IMR-90 (cell line): ENCODE results near the gene ITFG1. TPM values are rescaled to one million over a fixed set of nuclear protein-coding genes. Genes with fewer than 3 reads are reported as not detected.

Experiments
- ATAC-seq: fragments of 200-7000 bp; cut with Tn5 transposase; 2 replicates; pipeline ENCODE4 v1.9.1; 2020; ENCODE audit warnings: low read depth, mild to moderate bottlenecking, moderate library complexity
- BruUV-seq: library from RNA; stranded (reverse); fragments of 400-500 nt; replicated peaks from 2 replicates; lab custom pipeline; 2021; lab: Mats Ljungman, UMichigan
- CTCF ChIA-PET: fragments of 300-600 bp; formaldehyde crosslinking; extraction: SDS; loops from one replicate; lab custom pipeline; 2021; ENCODE audit warnings: antibody characterized with exemption; lab: Yijun Ruan, JAX
- POLR2A ChIA-PET: fragments of 300-600 bp; sonication (Branson Sonifier 250); formaldehyde crosslinking; loops from one replicate; lab custom pipeline; 2022; ENCODE audit warnings: antibody characterized with exemption; ENCODE audit not compliant: unreplicated experiment; lab: Charles Lee
- DNase-seq: peaks from one replicate; pipeline ENCODE4 v3.0.0; 2013
- H2AFZ ChIP-seq: replicated peaks from 2 replicates; pipeline ENCODE3; 2013; ENCODE audit warnings: low read length, mild to moderate bottlenecking; ENCODE audit not compliant: poor library complexity
- H2AK5ac ChIP-seq: 2 replicates; pipeline ENCODE4 v1.6.1; 2013; ENCODE audit warnings: low read depth, low read length, inconsistent platforms
- H2AK9ac ChIP-seq: replicated peaks from 2 replicates; pipeline ENCODE3; 2013; ENCODE audit warnings: mild to moderate bottlenecking, low read depth, low read length, moderate library complexity; ENCODE audit not compliant: poor library complexity
- H2BK120ac ChIP-seq: 2 replicates; pipeline ENCODE4 v1.6.1; 2013; ENCODE audit warnings: low read depth, low read length, inconsistent platforms
- H2BK15ac ChIP-seq: 3 replicates; pipeline ENCODE4 v1.6.1; 2013; ENCODE audit warnings: low read depth, low read length, inconsistent platforms
- H2BK20ac ChIP-seq: 2 replicates; pipeline ENCODE4 v1.6.1; 2013; ENCODE audit warnings: low read depth, mild to moderate bottlenecking, inconsistent platforms, low read length, moderate library complexity
- H2BK5ac ChIP-seq: 2 replicates; pipeline ENCODE4 v1.6.1; 2013; ENCODE audit warnings: mild to moderate bottlenecking, low read depth, low read length, inconsistent platforms; ENCODE audit not compliant: poor library complexity, severe bottlenecking
- H3K14ac ChIP-seq: replicated peaks from 2 replicates; pipeline ENCODE4 v1.6.1; 2013; ENCODE audit warnings: low read depth, low read length, inconsistent platforms
- H3K18ac ChIP-seq: 2 replicates; pipeline ENCODE4 v1.6.1; 2013; ENCODE audit warnings: low read depth, low read length, control low read depth
- H3K23ac ChIP-seq: 2 replicates; pipeline ENCODE4 v1.6.1; 2013; ENCODE audit warnings: low read depth, low read length, inconsistent platforms
- H3K27ac ChIP-seq: 2 replicates; pipeline ENCODE4 v1.5.1; 2013; ENCODE audit warnings: mild to moderate bottlenecking, control low read depth, low read length; ENCODE audit not compliant: insufficient read depth
- H3K27me3 ChIP-seq: 2 replicates; pipeline ENCODE4 v1.6.1; 2013; ENCODE audit warnings: low read length; ENCODE audit not compliant: control insufficient read depth, insufficient read depth
- H3K36me3 ChIP-seq: 2 replicates; pipeline ENCODE4 v1.6.1; 2013; ENCODE audit warnings: low read length, mixed read lengths; ENCODE audit not compliant: control insufficient read depth, insufficient read depth
- H3K4ac ChIP-seq: 2 replicates; pipeline ENCODE4 v1.6.1; 2013; ENCODE audit warnings: low read depth, low read length, inconsistent platforms
- H3K4me1 ChIP-seq: 2 replicates; pipeline ENCODE4 v1.6.1; 2013; ENCODE audit warnings: low read length, mixed read lengths; ENCODE audit not compliant: control insufficient read depth, insufficient read depth
- H3K4me2 ChIP-seq: 2 replicates; pipeline ENCODE4 v1.6.1; 2013; ENCODE audit warnings: low read depth, mild to moderate bottlenecking, control low read depth, low read length, moderate library complexity
- H3K4me3 ChIP-seq: 2 replicates; pipeline ENCODE4 v1.5.1; 2013; ENCODE audit warnings: low read depth, mild to moderate bottlenecking, control low read depth, low read length, moderate library complexity; ENCODE audit not compliant: insufficient read depth
- H3K56ac ChIP-seq: 2 replicates; pipeline ENCODE4 v1.6.1; 2013; ENCODE audit warnings: low read length, inconsistent platforms; ENCODE audit not compliant: insufficient read depth; ENCODE audit errors: extremely low read depth
- H3K79me1 ChIP-seq, 2 experiments: 2 replicates each; pipeline ENCODE4 v1.6.1; 2013; ENCODE audit warnings: low read length in 2 of 2, inconsistent platforms in 1 of 2, low read depth in 1 of 2
- H3K9ac ChIP-seq: 2 replicates; pipeline ENCODE4 v1.6.1; 2013; ENCODE audit warnings: low read depth, low read length, control low read depth
- H3K9me1 ChIP-seq: 2 replicates; pipeline ENCODE4 v1.6.1; 2013; ENCODE audit warnings: low read length, inconsistent platforms; ENCODE audit not compliant: insufficient read depth
- H3K9me3 ChIP-seq: 2 replicates; pipeline ENCODE4 v1.6.1; 2013; ENCODE audit warnings: low read length; ENCODE audit not compliant: control insufficient read depth, insufficient read depth
- H4K20me1 ChIP-seq: 2 replicates; pipeline ENCODE4 v1.6.1; 2013; ENCODE audit warnings: low read length, inconsistent platforms; ENCODE audit not compliant: insufficient read depth
- H4K5ac ChIP-seq: 2 replicates; pipeline ENCODE4 v1.6.1; 2013; ENCODE audit warnings: mild to moderate bottlenecking, low read depth, low read length, control low read depth
- H4K8ac ChIP-seq, 2 experiments: 2 replicates each; pipeline ENCODE4 v1.6.1; 2013; ENCODE audit warnings: low read depth in 2 of 2, low read length in 2 of 2, control low read depth in 1 of 2, inconsistent platforms in 1 of 2
- H4K91ac ChIP-seq: 2 replicates; pipeline ENCODE4 v1.6.1; 2013; ENCODE audit warnings: low read depth, low read length, inconsistent platforms; ENCODE audit not compliant: insufficient read depth
- CEBPB ChIP-seq: IDR thresholded peaks from 2 replicates; pipeline ENCODE4 v1.6.1; 2012; ENCODE audit warnings: low read depth, low read length, improper control_type of control experiment
- CTCF ChIP-seq: conservative IDR thresholded peaks from 2 replicates; pipeline ENCODE4 v1.5.1; 2012; ENCODE audit warnings: mild to moderate bottlenecking, low read depth, low read length, improper control_type of control experiment
- ELK1 ChIP-seq: fragments of 150-350 bp; IDR thresholded peaks from 2 replicates; pipeline ENCODE4 v1.6.1; 2016; ENCODE audit warnings: low read depth, mild to moderate bottlenecking, low read length, moderate library complexity, borderline replicate concordance
- FOS ChIP-seq: fragments of 150-350 bp; IDR thresholded peaks from 2 replicates; pipeline ENCODE4 v1.6.1; 2016; ENCODE audit warnings: low read depth, low read length
- MAFK ChIP-seq: IDR thresholded peaks from 2 replicates; pipeline ENCODE4 v1.6.1; 2012; ENCODE audit warnings: low read depth, low read length, improper control_type of control experiment
- MAZ ChIP-seq: IDR thresholded peaks from 2 replicates; pipeline ENCODE4 v1.6.1; 2012; ENCODE audit warnings: low read depth, mild to moderate bottlenecking, low read length, improper control_type of control experiment, moderate library complexity, borderline replicate concordance
- MXI1 ChIP-seq: IDR thresholded peaks from 2 replicates; pipeline ENCODE4 v1.6.1; 2012; ENCODE audit warnings: low read depth, mild to moderate bottlenecking, low read length, moderate library complexity, borderline replicate concordance
- NFE2L2 ChIP-seq: fragments of 150-350 bp; IDR thresholded peaks from 2 replicates; pipeline ENCODE4 v1.6.1; 2016; ENCODE audit warnings: low read depth, mild to moderate bottlenecking, low read length
- POLR2A ChIP-seq: IDR thresholded peaks from 2 replicates; pipeline ENCODE4 v1.6.1; 2012; ENCODE audit warnings: mild to moderate bottlenecking, low read depth, low read length
- RAD21 ChIP-seq: IDR thresholded peaks from 2 replicates; pipeline ENCODE4 v1.6.1; 2012; ENCODE audit warnings: low read length, improper control_type of control experiment
- RCOR1 ChIP-seq: IDR thresholded peaks from 2 replicates; pipeline ENCODE4 v1.6.1; 2012; ENCODE audit warnings: mild to moderate bottlenecking, low read length, improper control_type of control experiment; ENCODE audit not compliant: insufficient replicate concordance
- RFX5 ChIP-seq: IDR thresholded peaks from 2 replicates; pipeline ENCODE4 v1.8.0; 2012; ENCODE audit warnings: low read depth, mild to moderate bottlenecking, low read length, moderate library complexity
- SMC3 ChIP-seq: fragments of 150-350 bp; IDR thresholded peaks from 2 replicates; pipeline ENCODE4 v1.6.1; 2016; ENCODE audit warnings: low read depth, mild to moderate bottlenecking, antibody characterized with exemption, low read length, moderate library complexity
- USF2 ChIP-seq: fragments of 150-350 bp; IDR thresholded peaks from 2 replicates; pipeline ENCODE4 v1.6.1; 2017; ENCODE audit warnings: mild to moderate bottlenecking, antibody characterized with exemption, low read length, low read depth
- WGBS, 2 experiments: methylation state at CpG; one replicate each; pipeline versions ENCODE4 v1.1.5 to v1.1.7; 2013; ENCODE audit warnings: missing lambda C conversion rate in 2 of 2; ENCODE audit not compliant: insufficient read length in 1 of 2; ENCODE audit errors: extremely low coverage in 2 of 2; 5-methylcytosine and 5-hydroxymethylcytosine counted together
- dilution Hi-C: fragments of 300-500 bp; cut with HindIII; formaldehyde crosslinking; loops from one replicate; pipeline ENCODE4 v1.14.3; 2018; ENCODE audit warnings: low sequenced_read_pairs; ENCODE audit not compliant: unreplicated experiment
- in situ Hi-C: fragments of 300-500 bp; cut with MboI; formaldehyde crosslinking; loops from 3 replicates; pipeline ENCODE4 v1.14.3; 2019; ENCODE audit warnings: low sequenced_read_pairs, inconsistent platforms, mixed read lengths
- intact Hi-C: fragments of 100-400 bp; cut with micrococcal nuclease; formaldehyde crosslinking; loops from 2 replicates; pipeline ENCODE4 v1.10.0; 2022
- polyA plus RNA-seq, 3 experiments: library from polyadenylated mRNA; depleted of rRNA; stranded (reverse); fragments of >200 nt; gene quantifications; 2 replicates each; pipeline ENCODE4 v1.2.3, GENCODE V29; 2012; ENCODE audit warnings: low replicate concordance in 1 of 3
- total RNA-seq: library from RNA; depleted of rRNA; stranded (reverse); fragments of >200 nt; gene quantifications from 2 replicates; pipeline ENCODE4 v1.2.3, GENCODE V29; 2012

Gene ITFG1
- total and polyA plus RNA-seq, 2 of the 4 experiments (the other 2 are of a cell fraction): 54.3 to 60.4 TPM

GRCh38 chr16:47316442-47317015 is 144.3 kb downstream of the ITFG1 start:
- ChIA-PET POLR2A (no interaction called here), CTCF (no interaction called here)
- Histone ChIP-seq H3K27me3 (no peaks in the 10 kb centered on the region), H4K5ac (no peak overlapping the region), H3K27ac (no peak overlapping the region), H2BK20ac (no peak overlapping the region), H2BK15ac (no peak overlapping the region), H3K23ac (no peak overlapping the region), H2BK120ac (no peak overlapping the region), H3K9ac (no peak overlapping the region), H3K4me3 (no peak overlapping the region), H3K4me1 (peaks cover 1% of the 10 kb centered on the region; the same call in 1 of the 2 replicates), H2AFZ (no peak overlapping the region), H2AK5ac (no peak overlapping the region), H3K36me3 (no peaks in the 10 kb centered on the region), H3K18ac (no peak overlapping the region), H3K9me1 (peaks cover 2% of the 10 kb centered on the region; the same call in 1 of the 2 replicates), H4K91ac (no peak overlapping the region), H3K14ac (no peak overlapping the region), H3K4me2 (no peak overlapping the region), H2AK9ac (no peak overlapping the region), H2BK5ac (no peak overlapping the region), H3K56ac (no peak overlapping the region), H3K9me3 (no peaks in the 10 kb centered on the region), H3K79me1 (peaks cover 0 to 3% of the 10 kb centered on the region in 2 experiments; a peak in 1 of 4 replicates), H4K20me1 (no peaks in the 10 kb centered on the region), H4K8ac (no peak overlapping the region), H3K4ac (no peak overlapping the region)
- DNase-seq: no peak
- no peak for ATAC-seq
- dilution Hi-C loops: no loop called here
- no TSS peak for BruUV-seq
- WGBS, 2 experiments: no CpG with 5 or more reads among the region's 2 CpGs
- in situ Hi-C loops: no loop called here
- TF ChIP-seq MAZ: no peak
- TF ChIP-seq CTCF: no peak
- no peak for TF ChIP-seq POLR2A
- no peak for TF ChIP-seq MAFK
- no peak for TF ChIP-seq USF2
- TF ChIP-seq CEBPB: no peak
- TF ChIP-seq NFE2L2: no peak
- TF ChIP-seq RAD21: no peak
- no peak for TF ChIP-seq ELK1
- no peak for TF ChIP-seq SMC3
- TF ChIP-seq MXI1: no peak
- TF ChIP-seq FOS: no peak
- TF ChIP-seq RCOR1: no peak
- TF ChIP-seq RFX5: no peak
- intact Hi-C loops: no loop called here
